ENCODE results near the gene BSND. TPM values are rescaled to one million over a fixed set of nuclear protein-coding genes. Genes with fewer than 3 reads are reported as not detected.

The BSND gene
- total RNA-seq, 1 donor from 2014 or later, result not detected

- peak; percentile 61 for DNase-seq (ENCODE audit: low spot score)
- Mint-ChIP-seq H3K9me3 (ENCODE audit: low read depth) (no peaks in the 10 kb centered on the region), H3K27ac (ENCODE audit: unreplicated experiment) (no peak overlapping the region), H3K36me3 (ENCODE audit: low read depth) (no peaks in the 10 kb centered on the region), H3K4me3 (ENCODE audit: unreplicated experiment) (no peak overlapping the region), H3K4me1 (ENCODE audit: low read depth) (peaks cover 12% of the 10 kb centered on the region), H3K27me3 (ENCODE audit: low read depth) (peaks cover 17% of the 10 kb centered on the region)
- TF ChIP-seq, protein P1, sequence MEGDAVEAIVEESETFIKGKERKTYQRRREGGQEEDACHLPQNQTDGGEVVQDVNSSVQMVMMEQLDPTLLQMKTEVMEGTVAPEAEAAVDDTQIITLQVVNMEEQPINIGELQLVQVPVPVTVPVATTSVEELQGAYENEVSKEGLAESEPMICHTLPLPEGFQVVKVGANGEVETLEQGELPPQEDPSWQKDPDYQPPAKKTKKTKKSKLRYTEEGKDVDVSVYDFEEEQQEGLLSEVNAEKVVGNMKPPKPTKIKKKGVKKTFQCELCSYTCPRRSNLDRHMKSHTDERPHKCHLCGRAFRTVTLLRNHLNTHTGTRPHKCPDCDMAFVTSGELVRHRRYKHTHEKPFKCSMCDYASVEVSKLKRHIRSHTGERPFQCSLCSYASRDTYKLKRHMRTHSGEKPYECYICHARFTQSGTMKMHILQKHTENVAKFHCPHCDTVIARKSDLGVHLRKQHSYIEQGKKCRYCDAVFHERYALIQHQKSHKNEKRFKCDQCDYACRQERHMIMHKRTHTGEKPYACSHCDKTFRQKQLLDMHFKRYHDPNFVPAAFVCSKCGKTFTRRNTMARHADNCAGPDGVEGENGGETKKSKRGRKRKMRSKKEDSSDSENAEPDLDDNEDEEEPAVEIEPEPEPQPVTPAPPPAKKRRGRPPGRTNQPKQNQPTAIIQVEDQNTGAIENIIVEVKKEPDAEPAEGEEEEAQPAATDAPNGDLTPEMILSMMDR (IDR thresholded peaks at IDR 0.05), result no peak
Measured at GRCh38 chr1:55045430-55045829, 46.7 kb downstream of the BSND start.

DNA sequence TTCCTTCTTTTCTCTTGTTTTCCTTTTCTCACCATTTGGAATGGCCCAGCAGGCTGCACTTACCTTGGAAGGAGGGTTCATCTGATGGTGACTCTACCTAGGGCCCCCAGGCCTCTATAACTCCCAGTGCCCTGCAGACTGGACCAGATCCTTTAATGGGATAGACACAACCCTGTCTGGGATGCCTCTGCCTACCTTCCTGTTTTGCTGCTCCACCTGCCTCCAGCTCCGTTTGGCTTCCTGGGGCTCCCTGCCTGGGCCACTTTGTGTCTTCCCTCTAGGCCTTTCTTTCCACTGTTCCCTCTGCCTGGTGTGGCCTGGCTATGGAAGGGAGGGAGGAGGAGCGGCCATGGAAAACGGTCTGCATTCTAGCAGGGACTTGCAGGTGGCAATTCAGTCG, 48.1 kb downstream of the BSND start:
- H3K27ac Mint-ChIP-seq (ENCODE audit: unreplicated experiment), result no peak overlapping the region
- peaks cover 7% of the 10 kb centered on the region for H3K27me3 Mint-ChIP-seq (ENCODE audit: low read depth)
- no peaks in the 10 kb centered on the region for H3K36me3 Mint-ChIP-seq (ENCODE audit: low read depth)
- TF ChIP-seq, protein P1 (IDR thresholded peaks at IDR 0.05), result no peak
- DNase-seq (ENCODE audit: low spot score), result peak; percentile 43
- peaks cover 9% of the 10 kb centered on the region for H3K4me1 Mint-ChIP-seq (ENCODE audit: low read depth)
- no peak overlapping the region for H3K4me3 Mint-ChIP-seq (ENCODE audit: unreplicated experiment)
- H3K9me3 Mint-ChIP-seq (ENCODE audit: low read depth), result no peaks in the 10 kb centered on the region

DNA sequence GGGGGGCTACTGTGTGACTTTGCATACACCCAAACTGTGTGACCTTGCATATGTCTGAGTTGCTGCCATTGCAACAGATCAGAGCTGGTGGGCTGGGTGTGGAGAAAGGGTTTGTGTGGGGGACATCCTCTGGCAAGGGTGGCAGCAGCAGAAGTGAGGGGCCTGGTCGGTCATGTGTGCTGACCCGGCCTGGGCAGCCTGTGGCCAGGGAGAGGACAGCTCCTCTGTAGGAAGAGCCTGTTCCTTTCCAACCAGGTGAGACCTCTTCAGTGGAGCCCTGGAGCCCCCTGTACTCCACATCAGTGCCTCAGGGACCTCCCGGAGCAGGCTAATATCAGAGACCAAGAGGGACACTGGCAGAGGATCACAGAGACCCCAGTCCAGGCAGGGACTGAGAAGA, 48.9 kb downstream of the BSND start:
- Mint-ChIP-seq H3K4me3 (ENCODE audit: unreplicated experiment) (no peak overlapping the region), H3K9me3 (ENCODE audit: low read depth) (no peaks in the 10 kb centered on the region)

GRCh38 chr1:55048453-55049270, 49.9 kb downstream of the BSND start:
- Mint-ChIP-seq H3K27ac (ENCODE audit: unreplicated experiment) (no peak overlapping the region), H3K4me1 (ENCODE audit: low read depth) (peaks cover 9% of the 10 kb centered on the region), H3K36me3 (ENCODE audit: low read depth) (no peaks in the 10 kb centered on the region), H3K27me3 (ENCODE audit: low read depth) (peaks cover 5% of the 10 kb centered on the region), H3K9me3 (ENCODE audit: low read depth) (no peaks in the 10 kb centered on the region), H3K4me3 (ENCODE audit: unreplicated experiment) (no peak overlapping the region)
- no peak for DNase-seq (ENCODE audit: low spot score)
- TF ChIP-seq, protein P1 (IDR thresholded peaks at IDR 0.05), result no peak

More for the DNA sequence above, 48.9 kb downstream of the BSND start:
- no peaks in the 10 kb centered on the region for H3K36me3 Mint-ChIP-seq (ENCODE audit: low read depth)
- DNase-seq (ENCODE audit: low spot score), result peak; percentile 58
- H3K4me1 Mint-ChIP-seq (ENCODE audit: low read depth), result peaks cover 9% of the 10 kb centered on the region
- peaks cover 5% of the 10 kb centered on the region for H3K27me3 Mint-ChIP-seq (ENCODE audit: low read depth)
- TF ChIP-seq, protein P1 (IDR thresholded peaks at IDR 0.05), result no peak
- no peak overlapping the region for H3K27ac Mint-ChIP-seq (ENCODE audit: unreplicated experiment)

DNA sequence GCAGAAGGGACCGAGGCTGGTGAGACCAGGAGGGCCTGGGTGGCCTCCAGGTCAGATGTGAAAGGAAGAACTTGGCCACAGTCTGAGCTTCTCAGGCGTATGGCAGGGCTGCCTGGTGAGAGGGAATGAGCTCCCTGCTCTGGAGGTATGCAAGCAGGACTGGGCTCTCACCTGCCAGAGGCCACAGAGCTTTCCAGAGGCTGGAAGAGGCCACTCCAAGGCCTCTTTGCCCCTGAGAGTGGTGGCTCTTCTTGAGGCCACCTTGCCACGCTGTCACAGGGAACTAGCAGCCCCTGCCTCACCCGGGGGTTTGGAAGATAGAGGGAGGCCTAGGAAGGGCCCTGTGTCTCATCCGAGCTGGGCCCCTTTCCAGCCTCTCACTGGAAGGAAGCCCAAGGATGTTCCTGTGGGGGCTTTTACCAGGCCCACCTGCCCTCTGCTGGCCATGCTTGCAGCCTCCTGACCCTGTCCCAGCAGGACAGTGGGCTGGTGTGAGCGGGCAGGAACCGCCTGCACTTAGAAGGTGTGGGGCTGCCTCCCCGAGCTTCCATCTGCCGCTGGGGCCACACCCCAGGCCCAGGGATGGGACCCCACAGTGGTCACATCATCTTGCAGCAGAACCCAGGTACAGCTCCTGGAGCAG, 50.7 kb downstream of the BSND start:
- H3K36me3 Mint-ChIP-seq (ENCODE audit: low read depth), result no peaks in the 10 kb centered on the region
- no peaks in the 10 kb centered on the region for H3K9me3 Mint-ChIP-seq (ENCODE audit: low read depth)
- peaks cover 5% of the 10 kb centered on the region for H3K27me3 Mint-ChIP-seq (ENCODE audit: low read depth)
- peaks cover 9% of the 10 kb centered on the region for H3K4me1 Mint-ChIP-seq (ENCODE audit: low read depth)
- peak; percentile 75 for DNase-seq (ENCODE audit: low spot score)
- TF ChIP-seq, protein P1 (IDR thresholded peaks at IDR 0.05), result no peak
- H3K27ac Mint-ChIP-seq (ENCODE audit: unreplicated experiment), result no peak overlapping the region
- H3K4me3 Mint-ChIP-seq (ENCODE audit: unreplicated experiment), result no peak overlapping the region

Measured in chondrocyte (in vitro differentiated cells).